PC-3 (cell line): ENCODE measurements around the gene LGALSL. TPM values are rescaled to one million over a fixed set of nuclear protein-coding genes. Genes with fewer than 3 reads are reported as not detected.

Source experiments
- ATAC-seq: fragments of 200-7000 bp; cut with Tn5 transposase; 2 replicates; pipeline ENCODE4 v1.9.1; 2020; ENCODE audit warnings: mild to moderate bottlenecking, moderate library complexity
- BruUV-seq: library from RNA; stranded (reverse); fragments of 400-500 nt; replicated peaks from 2 replicates; lab custom pipeline; 2021; lab: Mats Ljungman, UMichigan
- CTCF ChIA-PET: fragments of 300-600 bp; sonication (Branson Sonifier 250); formaldehyde crosslinking; loops from one replicate; lab custom pipeline; 2022; ENCODE audit warnings: antibody characterized with exemption; lab: Charles Lee
- POLR2A ChIA-PET: fragments of 300-600 bp; sonication (Branson Sonifier 250); formaldehyde crosslinking; loops from one replicate; lab custom pipeline; 2022; ENCODE audit warnings: antibody characterized with exemption; ENCODE audit not compliant: unreplicated experiment; lab: Charles Lee
- DNase-seq: peaks from one replicate; pipeline ENCODE4 v3.0.0-alpha.2; 2015
- H2AFZ ChIP-seq: fragments of 300-600 bp; sonication (generic); 2 replicates; pipeline ENCODE4 v1.6.0; 2016; ENCODE audit warnings: antibody characterized with exemption, low read length
- H3F3A ChIP-seq: fragments of 300-600 bp; sonication (generic); one replicate; pipeline ENCODE4 v1.6.0; 2017; ENCODE audit warnings: antibody characterized with exemption, low read length, control low read depth, mild to moderate bottlenecking; ENCODE audit not compliant: unreplicated experiment
- H3K27ac ChIP-seq: fragments of 300-600 bp; sonication (generic); 2 replicates; pipeline ENCODE4 v1.5.1; 2016; ENCODE audit warnings: mild to moderate bottlenecking, low read length
- H3K27me3 ChIP-seq: fragments of 300-600 bp; sonication (generic); 2 replicates; pipeline ENCODE4 v1.6.1; 2016; ENCODE audit warnings: low read length, mixed read lengths
- H3K36me3 ChIP-seq: fragments of 300-600 bp; sonication (generic); 2 replicates; pipeline ENCODE4 v1.6.1; 2016; ENCODE audit warnings: low read depth, mixed run types, low read length, mixed read lengths
- H3K4me1 ChIP-seq: fragments of 300-600 bp; sonication (generic); 2 replicates; pipeline ENCODE4 v1.5.1; 2016; ENCODE audit warnings: low read length; ENCODE audit not compliant: insufficient read depth
- H3K4me2 ChIP-seq: fragments of 300-600 bp; sonication (generic); 2 replicates; pipeline ENCODE4 v1.6.0; 2016; ENCODE audit warnings: low read length
- H3K4me3 ChIP-seq: fragments of 300-600 bp; sonication (generic); 2 replicates; pipeline ENCODE4 v1.5.1; 2016; ENCODE audit warnings: mild to moderate bottlenecking, low read length, mixed read lengths
- H3K79me2 ChIP-seq: fragments of 300-600 bp; sonication (generic); 2 replicates; pipeline ENCODE4 v1.6.1; 2017; ENCODE audit warnings: low read length, mixed read lengths
- H3K9ac ChIP-seq: fragments of 300-600 bp; sonication (generic); 2 replicates; pipeline ENCODE4 v1.6.0; 2016; ENCODE audit warnings: mild to moderate bottlenecking, low read length
- H3K9me2 ChIP-seq: fragments of 300-600 bp; sonication (generic); replicated peaks from 2 replicates; pipeline ENCODE4 v1.6.1; 2016; ENCODE audit warnings: mixed run types, low read length, mixed read lengths
- H3K9me3 ChIP-seq: fragments of 300-600 bp; sonication (generic); 2 replicates; pipeline ENCODE4 v1.6.1; 2016; ENCODE audit warnings: low read length, mixed read lengths
- H4K20me1 ChIP-seq: fragments of 300-600 bp; sonication (generic); 2 replicates; pipeline ENCODE4 v1.6.1; 2016; ENCODE audit warnings: low read length, mixed read lengths
- EZH2 ChIP-seq: fragments of 300-600 bp; sonication (generic); IDR thresholded peaks from one replicate; pipeline ENCODE4 v1.6.1; 2017; ENCODE audit warnings: antibody characterized with exemption, mild to moderate bottlenecking, low read length; ENCODE audit not compliant: unreplicated experiment
- EZH2phosphoT487 ChIP-seq: fragments of 300-600 bp; sonication (generic); IDR thresholded peaks from 2 replicates; pipeline ENCODE4 v1.6.1; 2018; ENCODE audit warnings: mild to moderate bottlenecking, antibody characterized with exemption, low read length, borderline replicate concordance
- intact Hi-C: fragments of 100-400 bp; cut with micrococcal nuclease; formaldehyde crosslinking; loops from 2 replicates; pipeline ENCODE4 v1.9.0; 2023
- total RNA-seq: library from RNA; depleted of rRNA; stranded (reverse); fragments of >200 nt; gene quantifications from 2 replicates; pipeline ENCODE4 v1.2.3, GENCODE V29; 2014
- TF ChIP-seq, protein P1 (sequence below): fragments of 300-600 bp; sonication (generic); conservative IDR thresholded peaks from 2 replicates; pipeline ENCODE4 v1.5.1; 2017; ENCODE audit warnings: antibody characterized with exemption, low read depth, mild to moderate bottlenecking, low read length

LGALSL gene
- total RNA-seq, 1 experiment from 2014 or later, result 16.0 TPM

DNA sequence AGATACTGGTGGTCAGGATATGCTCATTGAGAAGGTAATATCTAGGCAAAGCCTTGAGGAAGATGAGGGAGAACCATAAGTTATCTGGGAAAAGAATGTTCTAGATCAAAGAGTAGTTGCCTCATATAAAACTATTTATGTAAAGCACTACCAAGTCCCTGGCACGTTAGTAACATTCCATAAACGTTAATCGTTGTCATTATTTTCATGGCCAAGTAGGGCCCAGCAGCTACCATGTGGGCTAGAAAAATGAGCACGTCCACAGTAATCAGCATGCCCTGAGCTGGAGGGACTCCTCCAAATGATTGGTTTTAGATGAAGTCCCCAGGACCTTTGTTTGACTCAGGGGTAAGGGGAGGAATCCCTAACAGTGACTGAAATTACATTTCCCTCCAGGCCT is 37.5 kb downstream of the LGALSL start:
- CTCF ChIA-PET, result no interaction called here

DNA sequence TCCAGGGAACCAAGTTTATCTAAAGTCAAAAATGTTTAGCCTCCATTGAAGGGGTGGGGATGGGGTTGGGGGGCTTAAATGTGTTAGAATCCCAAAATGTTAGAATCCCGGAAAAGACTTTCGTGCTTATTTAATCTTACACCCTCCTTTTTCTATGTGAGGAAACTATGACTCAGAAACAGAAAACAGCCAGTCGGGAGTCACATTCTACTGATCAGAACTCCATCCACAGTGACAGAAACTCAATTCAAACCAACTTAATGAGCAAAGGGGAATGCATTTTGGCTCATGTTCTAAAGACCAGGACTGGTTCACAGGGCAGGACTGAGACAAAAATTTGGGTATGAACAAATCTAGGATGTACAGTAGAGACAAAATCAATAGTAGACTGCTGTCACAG is 38.3 kb downstream of the LGALSL start:
- no peaks in the 10 kb centered on the region for H3K27me3 ChIP-seq
- H3K27ac ChIP-seq, result no peak overlapping the region
- H3K4me3 ChIP-seq, result no peak overlapping the region
- no peak overlapping the region for H2AFZ ChIP-seq
- no peaks in the 10 kb centered on the region for H3K4me1 ChIP-seq
- ChIA-PET POLR2A (no interaction called here), CTCF (no interaction called here)
- no peaks in the 10 kb centered on the region for H3F3A ChIP-seq
- no peaks in the 10 kb centered on the region for H3K9me2 ChIP-seq
- no TSS peak for BruUV-seq
- TF ChIP-seq, protein P1, sequence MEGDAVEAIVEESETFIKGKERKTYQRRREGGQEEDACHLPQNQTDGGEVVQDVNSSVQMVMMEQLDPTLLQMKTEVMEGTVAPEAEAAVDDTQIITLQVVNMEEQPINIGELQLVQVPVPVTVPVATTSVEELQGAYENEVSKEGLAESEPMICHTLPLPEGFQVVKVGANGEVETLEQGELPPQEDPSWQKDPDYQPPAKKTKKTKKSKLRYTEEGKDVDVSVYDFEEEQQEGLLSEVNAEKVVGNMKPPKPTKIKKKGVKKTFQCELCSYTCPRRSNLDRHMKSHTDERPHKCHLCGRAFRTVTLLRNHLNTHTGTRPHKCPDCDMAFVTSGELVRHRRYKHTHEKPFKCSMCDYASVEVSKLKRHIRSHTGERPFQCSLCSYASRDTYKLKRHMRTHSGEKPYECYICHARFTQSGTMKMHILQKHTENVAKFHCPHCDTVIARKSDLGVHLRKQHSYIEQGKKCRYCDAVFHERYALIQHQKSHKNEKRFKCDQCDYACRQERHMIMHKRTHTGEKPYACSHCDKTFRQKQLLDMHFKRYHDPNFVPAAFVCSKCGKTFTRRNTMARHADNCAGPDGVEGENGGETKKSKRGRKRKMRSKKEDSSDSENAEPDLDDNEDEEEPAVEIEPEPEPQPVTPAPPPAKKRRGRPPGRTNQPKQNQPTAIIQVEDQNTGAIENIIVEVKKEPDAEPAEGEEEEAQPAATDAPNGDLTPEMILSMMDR, result no peak
- no peak for TF ChIP-seq EZH2phosphoT487
- no peak for TF ChIP-seq EZH2
- ATAC-seq (no peak), DNase-seq (no peak)
- H3K36me3 ChIP-seq, result no peaks in the 10 kb centered on the region
- intact Hi-C loops, result no loop called here
- H3K9me3 ChIP-seq, result no peaks in the 10 kb centered on the region
- no peaks in the 10 kb centered on the region for H4K20me1 ChIP-seq
- H3K4me2 ChIP-seq, result no peak overlapping the region
- H3K9ac ChIP-seq, result no peak overlapping the region
- H3K79me2 ChIP-seq, result no peaks in the 10 kb centered on the region

More for the DNA sequence above, 37.5 kb downstream of the LGALSL start:
- Histone ChIP-seq H3K4me3 (no peak overlapping the region), H3K79me2 (no peaks in the 10 kb centered on the region), H3K36me3 (no peaks in the 10 kb centered on the region), H4K20me1 (no peaks in the 10 kb centered on the region), H3K27me3 (no peaks in the 10 kb centered on the region), H3K4me2 (no peak overlapping the region), H3F3A (no peaks in the 10 kb centered on the region), H3K4me1 (no peaks in the 10 kb centered on the region), H3K27ac (no peak overlapping the region), H2AFZ (no peak overlapping the region), H3K9me3 (no peaks in the 10 kb centered on the region), H3K9me2 (no peaks in the 10 kb centered on the region), H3K9ac (no peak overlapping the region)
- TF ChIP-seq, protein P1, result no peak
- TF ChIP-seq EZH2 (no peak), EZH2phosphoT487 (no peak)
- BruUV-seq, result no TSS peak
- DNase-seq (peak; percentile 35), ATAC-seq (no peak)
- POLR2A ChIA-PET, result no interaction called here
- intact Hi-C loops, result no loop called here

DNA sequence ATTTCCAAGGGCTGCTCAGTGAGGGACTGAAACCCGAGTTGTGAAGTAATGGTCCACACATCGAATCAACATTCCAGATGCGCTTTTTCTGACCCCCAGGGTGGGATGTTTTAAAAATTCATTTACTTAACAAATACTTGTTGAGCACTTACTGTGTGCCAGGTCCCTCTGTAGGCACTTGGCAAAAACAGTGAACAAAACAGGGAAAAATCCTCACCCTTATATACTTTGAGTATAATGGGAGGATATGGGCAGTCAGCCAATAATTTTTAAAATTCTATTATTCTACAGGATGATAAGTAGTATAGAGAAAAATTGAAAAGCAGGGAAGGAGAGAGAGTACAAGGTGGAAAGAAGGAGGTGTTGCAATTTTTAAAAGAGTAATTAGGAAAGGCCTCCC is 38.9 kb downstream of the LGALSL start:
- ChIA-PET POLR2A (interaction anchor here (0.6 kb wide), 1 partner anchor 54 kb away, joined by 4 read pairs; no protein-coding TSS in a partner anchor), CTCF (no interaction called here)
- ATAC-seq (no peak), DNase-seq (no peak)
- H3K9me2 ChIP-seq, result no peaks in the 10 kb centered on the region
- no peaks in the 10 kb centered on the region for H3K79me2 ChIP-seq
- H3K9me3 ChIP-seq, result no peaks in the 10 kb centered on the region
- intact Hi-C loops, result no loop called here
- BruUV-seq, result no TSS peak
- H3K27ac ChIP-seq, result no peak overlapping the region
- no peak overlapping the region for H2AFZ ChIP-seq
- TF ChIP-seq, protein P1, result no peak
- TF ChIP-seq EZH2phosphoT487 (no peak), EZH2 (no peak)
- H3K4me2 ChIP-seq, result no peak overlapping the region
- H3K9ac ChIP-seq, result no peak overlapping the region
- H3K27me3 ChIP-seq, result no peaks in the 10 kb centered on the region
- H3K36me3 ChIP-seq, result no peaks in the 10 kb centered on the region
- H3F3A ChIP-seq, result no peaks in the 10 kb centered on the region
- no peak overlapping the region for H3K4me3 ChIP-seq
- H3K4me1 ChIP-seq, result no peaks in the 10 kb centered on the region
- H4K20me1 ChIP-seq, result no peaks in the 10 kb centered on the region
